HG02763 (cell line): ENCODE measurements around the gene CCR7.

Experiments
- ATAC-seq: cut with Tn5 transposase; IDR thresholded peaks from one replicate; pipeline ENCODE4 v1.9.1; 2021; ENCODE audit warnings: mild to moderate bottlenecking, moderate library complexity; ENCODE audit not compliant: unreplicated experiment

Gene CCR7

DNA sequence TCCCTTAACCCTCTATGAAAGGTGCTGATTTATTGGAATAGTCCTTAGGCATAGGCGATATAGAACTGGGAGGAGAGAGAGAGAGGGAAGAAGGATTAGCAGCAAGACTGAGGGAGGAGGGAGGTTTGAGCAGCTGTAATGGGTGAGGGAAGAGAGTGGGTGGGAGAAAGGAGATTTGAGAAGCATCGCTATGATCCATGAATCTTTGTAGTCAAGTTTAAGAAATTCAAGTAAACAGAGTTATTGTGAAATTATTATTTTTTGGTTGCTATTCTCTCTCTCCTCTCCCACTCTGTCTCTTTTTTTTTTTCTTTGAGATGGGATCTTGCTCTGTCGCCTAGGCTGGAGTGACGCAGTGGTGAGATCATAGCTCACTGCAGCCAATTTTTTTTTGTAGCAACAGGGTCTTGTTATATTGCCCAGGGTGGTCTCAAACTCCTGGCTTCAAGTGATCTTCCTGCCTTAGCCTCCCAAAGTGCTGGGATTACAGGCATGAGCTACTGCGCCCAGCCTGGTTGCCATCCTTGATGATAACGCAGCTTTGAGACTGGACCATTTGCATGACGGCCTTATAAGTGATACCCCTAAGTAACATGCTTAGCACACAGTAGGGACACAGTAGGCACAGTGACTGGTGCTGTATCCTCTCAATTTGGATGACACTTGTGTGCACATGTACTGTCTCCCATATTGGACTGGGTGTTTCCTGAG is 42.9 kb downstream of the CCR7 start:
- no peak for ATAC-seq

DNA sequence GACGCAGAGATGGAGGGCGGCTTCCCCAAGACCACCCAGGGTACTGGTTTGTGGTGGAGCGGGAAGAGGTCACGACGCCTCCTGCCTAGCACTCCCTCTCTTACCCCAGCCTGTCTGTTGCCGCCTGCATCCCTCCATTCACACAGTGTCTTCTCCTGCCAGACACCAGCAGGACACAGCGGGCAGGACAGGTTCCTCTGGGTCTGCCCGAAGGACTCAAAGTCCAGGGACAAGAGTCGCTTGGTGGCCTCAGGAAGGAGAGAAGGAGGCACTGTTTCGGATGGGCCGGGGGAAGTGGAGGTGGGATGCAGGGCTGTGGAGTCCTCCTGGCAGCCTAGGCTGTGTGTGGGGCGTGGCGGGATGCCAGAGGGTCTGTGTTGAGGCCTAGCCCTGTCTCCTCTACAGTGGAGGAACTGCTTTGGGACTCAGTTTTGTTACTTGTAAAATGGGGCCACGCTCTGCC is 44.2 kb downstream of the CCR7 start:
- no peak for ATAC-seq

- ATAC-seq = no peak
Observed at GRCh38 chr17:40519089-40519775, 46.0 kb downstream of the CCR7 start.

GRCh38 chr17:40518401-40519088 is 46.7 kb downstream of the CCR7 start:
- no peak for ATAC-seq

GRCh38 chr17:40517981-40518380 is 47.3 kb downstream of the CCR7 start:
- no peak for ATAC-seq

- no peak for ATAC-seq
Observed at GRCh38 chr17:40517286-40517662, 48.0 kb downstream of the CCR7 start.

DNA sequence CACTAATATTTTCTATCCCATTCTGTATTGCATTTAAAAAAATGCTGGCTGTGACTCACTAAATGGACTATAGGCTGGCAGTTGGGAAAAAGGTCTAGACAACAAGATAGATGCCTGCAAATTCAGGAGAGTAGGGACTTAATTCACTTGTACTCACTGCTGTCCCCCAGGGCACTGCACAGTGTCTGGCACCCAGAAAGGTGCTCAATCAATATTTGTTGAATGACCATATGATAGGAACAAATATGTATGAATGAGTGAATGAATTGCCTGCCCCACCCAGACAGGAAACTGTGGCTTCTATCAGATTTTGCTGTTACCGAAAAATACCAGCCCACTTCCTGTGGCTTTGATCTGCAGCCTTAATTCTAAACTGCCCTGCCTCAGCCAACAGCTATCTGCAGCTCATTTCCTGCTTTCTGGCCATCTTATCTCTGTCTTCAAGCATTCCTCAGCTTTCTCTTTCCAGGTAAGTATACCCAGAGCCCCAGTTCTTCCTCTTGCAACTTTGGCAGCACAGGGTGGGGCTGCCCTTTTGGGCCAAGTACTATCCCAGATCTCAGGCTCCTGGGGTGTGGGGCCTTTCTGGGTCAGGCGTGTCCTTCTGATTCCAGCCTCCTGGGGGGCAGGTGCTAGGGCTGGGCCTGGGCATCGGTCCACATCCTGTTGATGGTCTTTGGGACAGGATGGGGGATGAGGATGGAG is 48.5 kb downstream of the CCR7 start:
- ATAC-seq = no peak

- ATAC-seq = no peak
Observed at GRCh38 chr17:40515491-40516041, 49.7 kb downstream of the CCR7 start.

DNA sequence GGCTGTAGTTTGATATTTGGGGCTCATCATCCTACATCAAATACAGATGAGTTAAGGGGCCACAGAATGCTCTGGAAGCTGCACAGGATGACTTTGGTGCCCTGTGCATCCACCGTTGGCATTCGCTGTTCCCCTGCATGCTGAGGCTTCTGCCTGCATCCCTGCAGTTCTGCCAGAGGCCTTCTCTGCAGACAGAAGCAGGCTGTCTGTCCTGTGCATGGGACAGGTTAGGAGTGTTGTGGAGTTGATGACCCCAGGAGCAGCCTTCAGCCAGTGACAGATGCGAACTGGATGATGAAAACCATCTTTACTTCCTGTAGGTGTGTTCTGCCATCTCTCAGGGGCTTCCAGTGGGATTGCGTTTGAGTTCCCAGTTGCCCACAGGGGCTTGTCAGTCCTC is 50.3 kb downstream of the CCR7 start:
- no peak for ATAC-seq

DNA sequence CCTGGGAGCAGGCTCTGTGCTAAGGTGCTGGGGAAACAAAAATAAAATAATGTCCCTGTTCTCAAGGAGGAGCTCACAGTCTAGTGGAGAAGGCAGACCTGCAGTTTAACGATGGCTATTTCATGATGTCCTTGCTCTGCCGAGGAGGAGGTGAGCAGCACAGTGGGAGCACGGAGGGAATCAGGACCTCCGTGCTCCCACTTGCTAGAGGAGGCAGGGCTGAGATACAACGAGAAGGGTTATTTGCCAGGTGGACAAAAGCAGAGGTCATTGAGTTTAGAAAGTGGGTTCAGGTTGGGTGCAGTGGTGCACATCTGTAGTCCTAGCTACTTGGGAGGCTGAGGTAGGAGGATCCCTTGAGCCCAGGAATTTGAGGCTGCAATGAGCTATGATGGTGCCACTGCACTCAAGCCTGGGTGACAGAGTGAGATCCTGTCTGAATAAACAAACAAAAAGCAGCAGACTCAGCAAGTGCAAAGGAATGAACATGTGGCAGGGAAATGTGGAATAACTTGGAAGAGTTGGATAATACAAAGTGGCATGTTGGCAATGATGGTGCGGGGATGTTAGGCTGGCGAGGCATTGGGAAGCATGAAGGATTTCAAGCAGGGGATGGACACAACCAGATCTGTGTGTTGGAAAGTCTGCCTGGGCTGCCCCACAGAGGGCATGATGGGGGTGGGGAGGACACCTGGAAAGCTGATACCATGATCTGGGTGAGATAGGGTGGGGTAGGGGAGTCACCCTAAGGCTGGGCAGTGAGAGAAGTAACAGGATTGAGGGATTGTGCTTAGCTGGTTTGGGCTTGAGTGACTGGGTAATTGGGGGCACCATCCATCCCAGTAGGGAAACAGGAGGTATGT is 51.0 kb downstream of the CCR7 start:
- no peak for ATAC-seq

GRCh38 chr17:40511667-40512220 is 53.5 kb downstream of the CCR7 start:
- no peak for ATAC-seq

DNA sequence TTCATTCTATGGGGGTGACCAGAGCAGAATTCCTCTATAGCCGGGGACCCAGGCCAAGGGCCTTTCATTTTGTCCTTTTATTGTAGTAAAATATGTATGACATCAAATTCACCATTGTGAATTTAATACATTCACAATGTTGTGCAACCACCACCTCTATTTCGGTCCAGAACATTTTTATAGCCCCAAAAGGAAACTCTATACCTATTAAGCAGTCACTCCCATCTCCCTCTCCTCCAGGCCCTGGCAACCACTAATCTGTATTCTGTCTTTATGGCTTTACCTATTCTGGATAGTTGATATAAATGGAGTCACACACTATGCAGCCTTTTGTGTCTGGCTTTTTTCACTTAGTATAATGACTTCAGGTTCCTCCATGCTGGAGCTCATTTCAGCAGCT is 54.1 kb downstream of the CCR7 start:
- no peak for ATAC-seq

DNA sequence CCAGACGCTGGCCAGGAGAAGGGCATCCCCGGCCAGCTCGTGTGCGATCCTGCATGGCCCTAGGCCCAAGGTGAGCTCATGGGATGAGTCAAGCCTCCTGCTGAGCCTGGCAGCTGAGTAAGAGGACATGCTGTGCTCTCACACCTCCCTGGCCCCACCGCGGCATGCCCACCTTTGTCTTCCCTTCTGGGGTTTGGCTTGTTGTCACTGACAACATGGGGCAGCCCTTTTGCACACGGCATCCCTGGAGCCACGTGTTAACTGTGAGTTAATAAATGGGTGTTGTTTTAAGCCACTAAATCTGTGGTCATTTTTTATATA is 55.0 kb downstream of the CCR7 start:
- no peak for ATAC-seq

DNA sequence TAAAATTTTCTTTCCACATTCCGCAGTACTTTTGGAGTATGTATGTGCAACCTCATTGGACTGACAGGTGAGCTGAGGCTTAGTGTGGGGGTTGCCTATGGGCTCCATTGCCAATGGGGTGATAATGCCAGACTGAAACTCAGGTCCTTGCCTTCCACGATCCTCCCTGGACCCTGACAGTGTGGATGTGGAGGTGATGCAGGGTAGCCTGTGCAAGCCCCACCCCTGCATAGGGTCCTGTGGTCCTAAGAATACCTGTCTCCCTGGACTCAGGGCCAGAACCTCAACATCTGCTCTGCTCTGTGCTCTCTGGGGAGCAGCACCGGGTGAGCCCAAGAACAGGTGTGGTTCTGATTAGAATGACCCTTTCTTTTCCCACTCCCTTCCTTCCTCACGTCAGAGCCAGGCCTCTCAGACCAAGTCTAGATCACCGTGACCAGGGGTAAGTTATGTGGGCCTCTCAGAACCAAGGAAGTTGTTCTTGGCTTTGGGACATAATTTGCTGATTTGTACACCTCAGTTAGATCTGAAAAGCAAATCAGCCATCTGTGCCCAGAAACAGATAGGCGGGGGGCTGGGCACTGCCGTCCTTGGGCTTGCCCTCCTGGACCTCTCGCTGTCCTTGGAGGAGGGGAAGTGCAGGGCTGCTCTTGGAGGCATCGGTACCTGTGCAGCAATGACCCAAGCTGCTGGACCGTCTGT is 55.5 kb downstream of the CCR7 start:
- ATAC-seq = no peak

DNA sequence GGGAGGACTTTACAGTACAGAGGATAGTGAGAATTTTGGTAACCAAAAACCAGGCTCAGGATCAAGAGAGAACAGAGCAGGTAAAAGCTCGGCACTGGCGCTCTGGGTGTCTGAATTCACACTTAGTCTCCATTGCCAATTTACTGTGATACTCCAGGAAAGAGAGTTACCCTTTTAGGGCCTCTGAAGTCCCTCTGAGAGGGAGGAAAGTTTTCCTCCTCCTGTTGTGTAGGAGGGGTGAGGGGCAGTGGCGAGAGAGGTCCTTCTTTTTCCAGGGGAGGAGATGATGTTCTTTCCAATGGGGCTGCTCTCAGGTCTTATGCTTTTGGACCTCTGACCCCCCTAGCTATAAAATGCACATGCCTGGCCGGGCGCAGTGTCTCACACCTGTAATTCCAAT is 58.5 kb downstream of the CCR7 start:
- ATAC-seq = no peak
